Esophagus squamous epithelium (tissue), 5 donors: Measurements from ENCODE around the gene CHTF8. TPM values are rescaled to one million over a fixed set of nuclear protein-coding genes. Genes with fewer than 3 reads are reported as not detected.
A peak's percentile ranks its signal among the peaks of the same experiment; 100 is the strongest.

Experiments
- DNase-seq: peaks from one replicate; lab custom pipeline; 2025; lab: John Stamatoyannopoulos, UW
- H3K27ac ChIP-seq, 4 donors: fragments of 200-600 bp; sonication (generic); one replicate each; pipeline ENCODE4 v1.5.1; 2016 to 2019; ENCODE audit warnings: mild to moderate bottlenecking in 1 of 4
- H3K27me3 ChIP-seq, 4 donors: fragments of 200-600 bp; sonication (generic); 1 replicate in 3 of 4; 2 replicates in 1 of 4; pipeline versions ENCODE4 v1.5.1 to v1.6.0; 2017 to 2021; ENCODE audit warnings: antibody characterized with exemption in 1 of 4
- H3K36me3 ChIP-seq, 3 donors: fragments of 200-600 bp; sonication (generic); one replicate each; pipeline ENCODE4 v1.5.1; 2016 to 2019
- H3K4me1 ChIP-seq, 3 donors: fragments of 200-600 bp; sonication (generic); one replicate each; pipeline ENCODE4 v1.5.1; 2017 to 2019
- H3K4me3 ChIP-seq, 4 donors: fragments of 200-600 bp; sonication (generic); 1 replicate in 3 of 4; 2 replicates in 1 of 4; pipeline ENCODE4 v1.5.1; 2016 to 2019; ENCODE audit warnings: mild to moderate bottlenecking in 2 of 4, moderate library complexity in 1 of 4
- H3K9me3 ChIP-seq, 3 donors: fragments of 200-600 bp; sonication (generic); one replicate each; pipeline ENCODE4 v1.5.1; 2016 to 2019
- CTCF ChIP-seq, 6 experiments: fragments of 450-650 bp in 4 of 6; fragments of 200-600 bp in 2 of 6; sonication (generic) in 2 of 6; IDR thresholded peaks; one replicate each; pipeline ENCODE4 v1.5.1; 2016 to 2019; ENCODE audit warnings: antibody characterized with exemption in 6 of 6, mild to moderate bottlenecking in 4 of 6, moderate library complexity in 4 of 6
- POLR2A ChIP-seq, 4 donors: fragments of 450-650 bp; IDR thresholded peaks; one replicate each; pipeline ENCODE4 v1.6.1; 2017; ENCODE audit warnings: antibody characterized with exemption in 4 of 4, mild to moderate bottlenecking in 4 of 4, moderate library complexity in 3 of 4
- WGBS, 2 donors: methylation state at CpG; one replicate each; pipeline ENCODE4 v1.1.5; 2018; 5-methylcytosine and 5-hydroxymethylcytosine counted together
- intact Hi-C: fragments of 100-400 bp; cut with DNase I; formaldehyde crosslinking; loops from one replicate; pipeline ENCODE4 v1.15.0; 2022
- total RNA-seq, 4 donors: library from RNA; depleted of rRNA; stranded (reverse); fragments of >200 nt; gene quantifications; one replicate each; pipeline ENCODE4 v1.1.0, GENCODE V29; 2016
- donor health status: DM: yes; HTN: yes; CAD: no.

CHTF8 gene
- total RNA-seq, 4 donors from 2014 or later, result 51.2 to 83.4 (median 63.4) TPM

- no peak for TF ChIP-seq POLR2A (IDR thresholded peaks at IDR 0.05)
- TF ChIP-seq CTCF (IDR thresholded peaks at IDR 0.05), result no peak
- H3K9me3 ChIP-seq, result no peaks in the 10 kb centered on the region
- DNase-seq, result no peak
- no peak overlapping the region for H3K27ac ChIP-seq
- intact Hi-C loops, result no loop called here
- no peak overlapping the region for H3K4me3 ChIP-seq
- 95 to 98% methylated on average over 2 of the region's 2 CpGs for WGBS, 2 donors
- H3K36me3 ChIP-seq, result peaks cover 0 to 11% (median 0%) of the 10 kb centered on the region in 3 donors
- peaks cover 0 to 11% (median 0%) of the 10 kb centered on the region in 3 donors for H3K4me1 ChIP-seq
- no peaks in the 10 kb centered on the region for H3K27me3 ChIP-seq
Observed at GRCh38 chr16:69079697-69080096, 52.7 kb downstream of the CHTF8 start.

- Histone ChIP-seq H3K27me3 (no peaks in the 10 kb centered on the region), H3K4me3 (no peak overlapping the region), H3K4me1 (peaks cover 0 to 23% (median 0%) of the 10 kb centered on the region in 3 donors), H3K9me3 (no peaks in the 10 kb centered on the region), H3K36me3 (peaks cover 0 to under 1% (median 0%) of the 10 kb centered on the region in 3 donors), H3K27ac (peak overlapping the region in 1 of 4 donors; percentile 68)
- 77 to 85% methylated on average over 7 of the region's 7 CpGs for WGBS, 2 donors
- TF ChIP-seq POLR2A (IDR thresholded peaks at IDR 0.05) (no peak), CTCF (IDR thresholded peaks at IDR 0.05) (no peak)
- DNase-seq, result no peak
- intact Hi-C loops, result no loop called here
Observed at GRCh38 chr16:69078073-69078472, 54.3 kb downstream of the CHTF8 start.

GRCh38 chr16:69077251-69077650 lies 55.1 kb downstream of the CHTF8 start:
- no peak for DNase-seq
- TF ChIP-seq CTCF (IDR thresholded peaks at IDR 0.05), result no peak
- no peak for TF ChIP-seq POLR2A (IDR thresholded peaks at IDR 0.05)
- 47 to 53% methylated on average over 4 of the region's 4 CpGs for WGBS, 2 donors
- Histone ChIP-seq H3K9me3 (no peaks in the 10 kb centered on the region), H3K27me3 (no peaks in the 10 kb centered on the region), H3K36me3 (no peaks in the 10 kb centered on the region), H3K27ac (peak overlapping the region in 3 of 4 donors; percentile 63 to 77 (median 68)), H3K4me3 (no peak overlapping the region), H3K4me1 (peaks cover 3 to 31% (median 5%) of the 10 kb centered on the region in 3 donors)
- intact Hi-C loops, result no loop called here

- H3K4me1 ChIP-seq, result peaks cover 3 to 68% (median 11%) of the 10 kb centered on the region in 3 donors
- TF ChIP-seq POLR2A (IDR thresholded peaks at IDR 0.05) (no peak), CTCF (IDR thresholded peaks at IDR 0.05) (no peak)
- peaks cover 0 to 4% (median 0%) of the 10 kb centered on the region in 3 donors for H3K36me3 ChIP-seq
- intact Hi-C loops, result no loop called here
- 46 to 47% methylated on average over 5 to 8 of the region's 10 CpGs for WGBS, 2 donors
- no peak for DNase-seq
- H3K4me3 ChIP-seq, result no peak overlapping the region
- no peaks in the 10 kb centered on the region for H3K9me3 ChIP-seq
- peak overlapping the region; percentile 57 to 88 (median 84) for H3K27ac ChIP-seq
- no peaks in the 10 kb centered on the region for H3K27me3 ChIP-seq
Observed at GRCh38 chr16:69073181-69073702, 59.1 kb downstream of the CHTF8 start.

GRCh38 chr16:69072640-69072974 lies 59.8 kb downstream of the CHTF8 start:
- H3K4me3 ChIP-seq, result no peak overlapping the region
- no peak for TF ChIP-seq CTCF (IDR thresholded peaks at IDR 0.05)
- no peak for TF ChIP-seq POLR2A (IDR thresholded peaks at IDR 0.05)
- DNase-seq, result no peak
- H3K27me3 ChIP-seq, result no peaks in the 10 kb centered on the region
- H3K27ac ChIP-seq, result peak overlapping the region; percentile 72 to 88 (median 84)
- 45 to 49% methylated on average over 2 of the region's 2 CpGs for WGBS, 2 donors
- no peaks in the 10 kb centered on the region for H3K9me3 ChIP-seq
- intact Hi-C loops, result no loop called here
- peaks cover 3 to 68% (median 11%) of the 10 kb centered on the region in 3 donors for H3K4me1 ChIP-seq
- H3K36me3 ChIP-seq, result peaks cover 0 to 4% (median 0%) of the 10 kb centered on the region in 3 donors
